ENCODE measurements around the gene SNX22. TPM values are rescaled to one million over a fixed set of nuclear protein-coding genes. Genes with fewer than 3 reads are reported as not detected.

SNX22 gene
- polyA plus RNA-seq, 2 of the 4 experiments (the other 2 are of a cell fraction) = 0.22 to 1.1 TPM

- H3K4me2 ChIP-seq = peak within 1 kb of the TSS; percentile 95
- ChIA-PET CTCF (interaction anchor here (0.6 to 5.7 kb wide), 17 partner anchors 9 to 565 kb away, joined by 3 to 69 read pairs (median 4); partner anchors contain the start of genes CSNK1G1 and SNX22), POLR2A (interaction anchor here (0.5 to 2.3 kb wide), 7 partner anchors 9 to 263 kb away, joined by 3 to 19 read pairs (median 6); partner anchors contain the start of genes SNX1 and TRIP4)
- FAIRE-seq (no peak), DNase-seq (ENCODE audit: low read depth in 1 of 2, low spot score in 1 of 2) (peak; percentile 98), ATAC-seq (peak; percentile 96 to 97)
- H3K4me1 ChIP-seq = peaks cover 32% of the 10 kb centered on the region
- 5% methylated on average over 22 of the region's 69 CpGs for WGBS (ENCODE audit: missing lambda C conversion rate)
- H3K27ac ChIP-seq = peak within 1 kb of the TSS; percentile 85 to 92
- H3K9me3 ChIP-seq = no peaks in the 10 kb centered on the region
- peak within 1 kb of the TSS; percentile 80 for H3K4me3 ChIP-seq
- TF ChIP-seq ATOH8 (CRISPR knock-in tag; IDR thresholded peaks at IDR 0.05; ENCODE audit: low read depth) (no peak), PBX3 (IDR thresholded peaks at IDR 0.05) (no peak; the same call in 1 of the 2 replicates), CEBPB (IDR thresholded peaks at IDR 0.05) (peak in 1 of 2 experiments; percentile 37; a peak in 1 of 4 replicates), POLR2A (IDR thresholded peaks at IDR 0.05; ENCODE audit: low read length) (peak; percentile 94), KDM5A (IDR thresholded peaks at IDR 0.05) (0 out of 2 replicates have a peak, but pooled peaks have one; percentile 24), CHD2 (IDR thresholded peaks at IDR 0.05; ENCODE audit: low read length, partially characterized antibody) (no peak), PHF8 (IDR thresholded peaks at IDR 0.05; ENCODE audit: borderline replicate concordance, low read depth) (peak; percentile 87), ZSCAN20 (CRISPR knock-in tag; IDR thresholded peaks at IDR 0.05) (no peak), HES2 (IDR thresholded peaks at IDR 0.05) (no peak), EHF (CRISPR knock-in tag; IDR thresholded peaks at IDR 0.05) (no peak), HDAC2 (IDR thresholded peaks at IDR 0.05) (no peak), HOXB13 (CRISPR knock-in tag; IDR thresholded peaks at IDR 0.05; ENCODE audit: low read depth) (no peak), NFE2L2 (conservative IDR thresholded peaks at IDR 0.05; ENCODE audit: low read length) (no peak), SMC3 (IDR thresholded peaks at IDR 0.05) (peak; percentile 49; the same call in 2 of the 3 replicates), KDM1A (IDR thresholded peaks at IDR 0.05; ENCODE audit: low read depth) (no peak), POLR2AphosphoS2 (conservative IDR thresholded peaks at IDR 0.05; ENCODE audit: low read length) (no peak), ELK1 (IDR thresholded peaks at IDR 0.05; ENCODE audit: low read depth, low read length) (no peak), JUN (IDR thresholded peaks at IDR 0.05) (peak; percentile 66 to 96; a peak in 3 of 5 replicates), SREBF2 (IDR thresholded peaks at IDR 0.05) (no peak), BHLHE40 (IDR thresholded peaks at IDR 0.05; ENCODE audit: low read depth, low read length) (peak; percentile 61; the same call in 1 of the 2 replicates), BCL3 (IDR thresholded peaks at IDR 0.05) (peak; percentile 82; the same call in 2 of the 3 replicates), NPAS2 (CRISPR knock-in tag; IDR thresholded peaks at IDR 0.05; ENCODE audit: borderline replicate concordance) (no peak), REST (IDR thresholded peaks at IDR 0.05) (no peak), FOSL2 (IDR thresholded peaks at IDR 0.05) (no peak), FOSL2 (CRISPR knock-in tag; IDR thresholded peaks at IDR 0.05) (no peak), RNF2 (IDR thresholded peaks at IDR 0.05; ENCODE audit: borderline replicate concordance, low read depth) (no peak), ZC3H11A (IDR thresholded peaks at IDR 0.05) (no peak), MAX (IDR thresholded peaks at IDR 0.05) (peak; percentile 85), ESRRA (IDR thresholded peaks at IDR 0.05; ENCODE audit: borderline replicate concordance, low read length) (no peak; the same call in 1 of the 2 replicates), MAZ (IDR thresholded peaks at IDR 0.05; ENCODE audit: borderline replicate concordance, low read depth, low read length) (no peak), CBX8 (IDR thresholded peaks at IDR 0.05) (no peak), TP53 (CRISPR knock-in tag; IDR thresholded peaks at IDR 0.05) (0 out of 2 replicates have a peak, but pooled peaks have one; percentile 22), RFX5 (IDR thresholded peaks at IDR 0.05) (peak; percentile 67; the same call in 1 of the 2 replicates)
Observed at GRCh38 chr15:64162869-64163658, 11.5 kb downstream of the SNX22 start, which contains the start of gene PPIB. Gene PPIB, minus strand, starts transcription at chr15:64163022. Its CDS starts 36 bp downstream, at chr15:64162986.

Data from A549 (cell line).